GM21786 (cell line): Measurements from ENCODE around the gene FRMD3.

ENCODE experiments used
- ATAC-seq: cut with Tn5 transposase; IDR thresholded peaks from one replicate; pipeline ENCODE4 v1.9.1; 2021; ENCODE audit not compliant: unreplicated experiment

Gene FRMD3

GRCh38 chr9:83475741-83476140, 62.5 kb downstream of the FRMD3 start:
- ATAC-seq, result no peak

GRCh38 chr9:83474631-83475030, 63.6 kb downstream of the FRMD3 start:
- ATAC-seq, result no peak

- peak; percentile 98 for ATAC-seq
These were observed 64.7 kb downstream of the FRMD3 start for GRCh38 chr9:83473488-83473971.

- no peak for ATAC-seq
These were observed 65.4 kb downstream of the FRMD3 start for GRCh38 chr9:83472764-83473163.

- no peak for ATAC-seq
These were observed 66.0 kb downstream of the FRMD3 start for GRCh38 chr9:83472221-83472665.

- no peak for ATAC-seq
These were observed 67.0 kb downstream of the FRMD3 start for GRCh38 chr9:83471241-83471640.

GRCh38 chr9:83469722-83470121, 68.5 kb downstream of the FRMD3 start:
- ATAC-seq, result no peak

GRCh38 chr9:83468821-83469220, 69.4 kb downstream of the FRMD3 start:
- no peak for ATAC-seq

GRCh38 chr9:83466877-83467276, 71.3 kb downstream of the FRMD3 start:
- ATAC-seq, result no peak

GRCh38 chr9:83466351-83466750, 71.8 kb downstream of the FRMD3 start:
- no peak for ATAC-seq

GRCh38 chr9:83459830-83460229, 78.4 kb downstream of the FRMD3 start:
- ATAC-seq, result no peak

GRCh38 chr9:83458530-83458929, 79.7 kb downstream of the FRMD3 start:
- no peak for ATAC-seq

- ATAC-seq, result no peak
These were observed 81.2 kb downstream of the FRMD3 start for GRCh38 chr9:83457005-83457404.

GRCh38 chr9:83456226-83456625, 82.0 kb downstream of the FRMD3 start:
- no peak for ATAC-seq

GRCh38 chr9:83454076-83454475, 84.1 kb downstream of the FRMD3 start:
- ATAC-seq, result no peak

GRCh38 chr9:83451308-83451707, 86.9 kb downstream of the FRMD3 start:
- ATAC-seq, result no peak

GRCh38 chr9:83449983-83450382, 88.2 kb downstream of the FRMD3 start:
- no peak for ATAC-seq

- no peak for ATAC-seq
These were observed 89.0 kb downstream of the FRMD3 start for GRCh38 chr9:83449166-83449565.

GRCh38 chr9:83448626-83449025, 89.6 kb downstream of the FRMD3 start:
- ATAC-seq, result no peak

- no peak for ATAC-seq
These were observed 90.8 kb downstream of the FRMD3 start for GRCh38 chr9:83447351-83447750.

- ATAC-seq, result no peak
These were observed 92.4 kb downstream of the FRMD3 start for GRCh38 chr9:83445703-83446265.

- ATAC-seq, result no peak
These were observed 94.1 kb downstream of the FRMD3 start for GRCh38 chr9:83444110-83444509.

- no peak for ATAC-seq
These were observed 96.8 kb downstream of the FRMD3 start for GRCh38 chr9:83441390-83441789.
